Measurements from ENCODE around the gene GSTT2B.
"Not testable (repeated sequence)": the region's sequence is repeated elsewhere in the genome, so short reads cannot be mapped to it uniquely, and the experiment has no call there.

- TF ChIP-seq CTCF (IDR thresholded peaks at IDR 0.05; ENCODE audit: insufficient read depth, low read length, poor library complexity, severe bottlenecking); EZH2phosphoT487 (conservative IDR thresholded peaks at IDR 0.05; ENCODE audit: low read length): not testable (repeated sequence)
Observed at GRCh38 chr22:23993581-23994177, 32.7 kb upstream of the GSTT2B start.
